Epithelial cell of proximal tubule (primary cell): ENCODE measurements around the gene SH3RF1. TPM values are rescaled to one million over a fixed set of nuclear protein-coding genes. Genes with fewer than 3 reads are reported as not detected.
A peak's percentile ranks its signal among the peaks of the same experiment; 100 is the strongest.
"Not testable (repeated sequence)": the region's sequence is repeated elsewhere in the genome, so short reads cannot be mapped to it uniquely, and the experiment has no call there.

ENCODE experiments used
- DNase-seq: peaks from one replicate; pipeline ENCODE4 v3.0.0-alpha.2; 2011; ENCODE audit warnings: low read depth
- H3K4me3 ChIP-seq: 2 replicates; pipeline ENCODE4 v1.5.1; 2011; ENCODE audit warnings: low read depth, mild to moderate bottlenecking, low read length
- CTCF ChIP-seq: conservative IDR thresholded peaks from 2 replicates; pipeline ENCODE4 v1.5.1; 2012; ENCODE audit warnings: low read depth, mild to moderate bottlenecking, low read length
- total RNA-seq: library from RNA; depleted of rRNA; stranded (reverse); fragments of >200 nt; gene quantifications from 2 replicates; pipeline ENCODE4 v1.2.3, GENCODE V29; 2015

SH3RF1 gene
- total RNA-seq, 1 donor from 2014 or later, result 25.8 TPM

GRCh38 chr4:169202145-169202699 lies 68.5 kb downstream of the SH3RF1 start:
- peak overlapping the region; percentile 1 for H3K4me3 ChIP-seq
- no peak for TF ChIP-seq CTCF
- DNase-seq, result no peak

GRCh38 chr4:169201222-169202144 lies 69.3 kb downstream of the SH3RF1 start:
- DNase-seq, result no peak
- H3K4me3 ChIP-seq, result peak overlapping the region; percentile 1

GRCh38 chr4:169200361-169201030 lies 70.3 kb downstream of the SH3RF1 start:
- no peak for DNase-seq
- no peak overlapping the region for H3K4me3 ChIP-seq
- TF ChIP-seq CTCF, result no peak

More at GRCh38 chr4:169201222-169202144, 69.3 kb downstream of the SH3RF1 start:
- no peak for TF ChIP-seq CTCF

GRCh38 chr4:169199184-169199583 lies 71.6 kb downstream of the SH3RF1 start:
- no peak for DNase-seq
- TF ChIP-seq CTCF, result no peak
- H3K4me3 ChIP-seq, result no peak overlapping the region

GRCh38 chr4:169198167-169198566 lies 72.6 kb downstream of the SH3RF1 start:
- H3K4me3 ChIP-seq, result no peak overlapping the region
- TF ChIP-seq CTCF, result no peak
- no peak for DNase-seq

- H3K4me3 ChIP-seq, DNase-seq: not testable (repeated sequence)
Observed at GRCh38 chr4:169197206-169197605, 73.5 kb downstream of the SH3RF1 start.

- DNase-seq, result no peak
- TF ChIP-seq CTCF, result no peak
- no peak overlapping the region for H3K4me3 ChIP-seq
Observed at GRCh38 chr4:169195032-169195431, 75.7 kb downstream of the SH3RF1 start.

GRCh38 chr4:169189968-169190367 lies 80.8 kb downstream of the SH3RF1 start:
- H3K4me3 ChIP-seq, DNase-seq: not testable (repeated sequence)
